ENCODE measurements around the gene KCNK17.
A peak's percentile ranks its signal among the peaks of the same experiment; 100 is the strongest.

KCNK17 gene

GRCh38 chr6:39280247-39280731 lies 33.9 kb downstream of the KCNK17 start:
- Histone ChIP-seq H3K36me3 (ENCODE audit: insufficient read depth, low read length) (no peaks in the 10 kb centered on the region), H3K9me3 (ENCODE audit: control insufficient read depth, insufficient read depth, low read length) (no peaks in the 10 kb centered on the region; the same call in 1 of the 2 replicates), H3K9ac (ENCODE audit: low read depth, low read length) (no peak overlapping the region), H3K4me1 (ENCODE audit: insufficient read depth, low read length) (peaks cover 10% of the 10 kb centered on the region; the same call in 1 of the 2 replicates)

GRCh38 chr6:39279539-39279938 lies 34.7 kb downstream of the KCNK17 start:
- Histone ChIP-seq H3K4me1 (ENCODE audit: insufficient read depth, low read length) (peaks cover 10% of the 10 kb centered on the region; the same call in 1 of the 2 replicates), H3K9me3 (ENCODE audit: control insufficient read depth, insufficient read depth, low read length) (no peaks in the 10 kb centered on the region; the same call in 1 of the 2 replicates), H3K36me3 (ENCODE audit: insufficient read depth, low read length) (no peaks in the 10 kb centered on the region), H3K9ac (ENCODE audit: low read depth, low read length) (no peak overlapping the region)

- H3K4me1 ChIP-seq (ENCODE audit: insufficient read depth, low read length): peaks cover 26% of the 10 kb centered on the region
- H3K36me3 ChIP-seq (ENCODE audit: insufficient read depth, low read length): no peaks in the 10 kb centered on the region
- H3K9ac ChIP-seq (ENCODE audit: low read depth, low read length): no peak overlapping the region
- H3K9me3 ChIP-seq (ENCODE audit: control insufficient read depth, insufficient read depth, low read length): no peaks in the 10 kb centered on the region; the same call in 1 of the 2 replicates
Measured at GRCh38 chr6:39276379-39276995, 37.7 kb downstream of the KCNK17 start.

GRCh38 chr6:39274903-39275302 lies 39.3 kb downstream of the KCNK17 start:
- Histone ChIP-seq H3K4me1 (ENCODE audit: insufficient read depth, low read length) (peaks cover 18% of the 10 kb centered on the region), H3K9me3 (ENCODE audit: control insufficient read depth, insufficient read depth, low read length) (no peaks in the 10 kb centered on the region; the same call in 1 of the 2 replicates), H3K9ac (ENCODE audit: low read depth, low read length) (no peak overlapping the region), H3K36me3 (ENCODE audit: insufficient read depth, low read length) (no peaks in the 10 kb centered on the region)

- peaks cover 16% of the 10 kb centered on the region for H3K4me1 ChIP-seq (ENCODE audit: insufficient read depth, low read length)
- H3K36me3 ChIP-seq (ENCODE audit: insufficient read depth, low read length): no peaks in the 10 kb centered on the region
- H3K9me3 ChIP-seq (ENCODE audit: control insufficient read depth, insufficient read depth, low read length): no peaks in the 10 kb centered on the region; the same call in 1 of the 2 replicates
- no peak overlapping the region for H3K9ac ChIP-seq (ENCODE audit: low read depth, low read length)
Measured at GRCh38 chr6:39274471-39274870, 39.7 kb downstream of the KCNK17 start.

- Histone ChIP-seq H3K4me1 (ENCODE audit: insufficient read depth, low read length) (peaks cover 19% of the 10 kb centered on the region), H3K9me3 (ENCODE audit: control insufficient read depth, insufficient read depth, low read length) (no peaks in the 10 kb centered on the region; the same call in 1 of the 2 replicates), H3K36me3 (ENCODE audit: insufficient read depth, low read length) (no peaks in the 10 kb centered on the region), H3K9ac (ENCODE audit: low read depth, low read length) (no peak overlapping the region)
Measured at GRCh38 chr6:39273406-39273821, 40.8 kb downstream of the KCNK17 start.

- no peak overlapping the region for H3K9ac ChIP-seq (ENCODE audit: low read depth, low read length)
Measured at GRCh38 chr6:39269961-39270360, 44.3 kb downstream of the KCNK17 start.

GRCh38 chr6:39268721-39269120 lies 45.5 kb downstream of the KCNK17 start:
- Histone ChIP-seq H3K9me3 (ENCODE audit: control insufficient read depth, insufficient read depth, low read length) (no peaks in the 10 kb centered on the region), H3K36me3 (ENCODE audit: insufficient read depth, low read length) (no peaks in the 10 kb centered on the region), H3K9ac (ENCODE audit: low read depth, low read length) (no peak overlapping the region), H3K4me1 (ENCODE audit: insufficient read depth, low read length) (peaks cover 17% of the 10 kb centered on the region)

More at GRCh38 chr6:39269961-39270360, 44.3 kb downstream of the KCNK17 start:
- no peaks in the 10 kb centered on the region for H3K9me3 ChIP-seq (ENCODE audit: control insufficient read depth, insufficient read depth, low read length)
- H3K4me1 ChIP-seq (ENCODE audit: insufficient read depth, low read length): peaks cover 19% of the 10 kb centered on the region
- no peaks in the 10 kb centered on the region for H3K36me3 ChIP-seq (ENCODE audit: insufficient read depth, low read length)

GRCh38 chr6:39268171-39268570 lies 46.0 kb downstream of the KCNK17 start:
- no peaks in the 10 kb centered on the region for H3K9me3 ChIP-seq (ENCODE audit: control insufficient read depth, insufficient read depth, low read length)
- no peak overlapping the region for H3K9ac ChIP-seq (ENCODE audit: low read depth, low read length)
- H3K4me1 ChIP-seq (ENCODE audit: insufficient read depth, low read length): peaks cover 13% of the 10 kb centered on the region
- H3K36me3 ChIP-seq (ENCODE audit: insufficient read depth, low read length): no peaks in the 10 kb centered on the region

- Histone ChIP-seq H3K9ac (ENCODE audit: low read depth, low read length) (no peak overlapping the region), H3K9me3 (ENCODE audit: control insufficient read depth, insufficient read depth, low read length) (no peaks in the 10 kb centered on the region), H3K36me3 (ENCODE audit: insufficient read depth, low read length) (no peaks in the 10 kb centered on the region), H3K4me1 (ENCODE audit: insufficient read depth, low read length) (peaks cover 9% of the 10 kb centered on the region)
Measured at GRCh38 chr6:39266782-39267355, 47.4 kb downstream of the KCNK17 start.

GRCh38 chr6:39266375-39266774 lies 47.8 kb downstream of the KCNK17 start:
- H3K9me3 ChIP-seq (ENCODE audit: control insufficient read depth, insufficient read depth, low read length): no peaks in the 10 kb centered on the region
- H3K4me1 ChIP-seq (ENCODE audit: insufficient read depth, low read length): peaks cover 13% of the 10 kb centered on the region
- H3K36me3 ChIP-seq (ENCODE audit: insufficient read depth, low read length): no peaks in the 10 kb centered on the region
- H3K9ac ChIP-seq (ENCODE audit: low read depth, low read length): no peak overlapping the region

- peaks cover 16% of the 10 kb centered on the region; the same call in 1 of the 2 replicates for H3K4me1 ChIP-seq (ENCODE audit: insufficient read depth, low read length)
- 0 out of 2 replicates have a peak overlapping the region, but pooled peaks have one; percentile 23 for H3K9ac ChIP-seq (ENCODE audit: low read depth, low read length)
- no peaks in the 10 kb centered on the region for H3K9me3 ChIP-seq (ENCODE audit: control insufficient read depth, insufficient read depth, low read length)
- H3K36me3 ChIP-seq (ENCODE audit: insufficient read depth, low read length): no peaks in the 10 kb centered on the region
Measured at GRCh38 chr6:39263303-39264037, 50.7 kb downstream of the KCNK17 start.

GRCh38 chr6:39261751-39262150 lies 52.5 kb downstream of the KCNK17 start:
- no peak overlapping the region for H3K9ac ChIP-seq (ENCODE audit: low read depth, low read length)
- H3K4me1 ChIP-seq (ENCODE audit: insufficient read depth, low read length): peaks cover 15% of the 10 kb centered on the region; the same call in 1 of the 2 replicates
- no peaks in the 10 kb centered on the region for H3K9me3 ChIP-seq (ENCODE audit: control insufficient read depth, insufficient read depth, low read length)
- H3K36me3 ChIP-seq (ENCODE audit: insufficient read depth, low read length): no peaks in the 10 kb centered on the region

- no peak overlapping the region for H3K9ac ChIP-seq (ENCODE audit: low read depth, low read length)
- no peaks in the 10 kb centered on the region for H3K9me3 ChIP-seq (ENCODE audit: control insufficient read depth, insufficient read depth, low read length)
- H3K36me3 ChIP-seq (ENCODE audit: insufficient read depth, low read length): no peaks in the 10 kb centered on the region
- peaks cover 22% of the 10 kb centered on the region for H3K4me1 ChIP-seq (ENCODE audit: insufficient read depth, low read length)
Measured at GRCh38 chr6:39260953-39261352, 53.3 kb downstream of the KCNK17 start.
